GM12878 (cell line): ENCODE measurements around the gene C9orf40. TPM values are rescaled to one million over a fixed set of nuclear protein-coding genes. Genes with fewer than 3 reads are reported as not detected.

Experiments
- ATAC-seq: fragments of 200-7000 bp; cut with Tn5 transposase; 3 replicates; pipeline ENCODE4 v1.9.1; 2020; ENCODE audit warnings: mild to moderate bottlenecking, moderate library complexity
- BruUV-seq: library from RNA; stranded (reverse); fragments of 400-500 nt; replicated peaks from 2 replicates; lab custom pipeline; 2021; lab: Mats Ljungman, UMichigan
- CTCF ChIA-PET: fragments of 300-600 bp; sonication (Branson Sonifier 250); formaldehyde crosslinking; extraction: SDS; loops from one replicate; lab custom pipeline; 2021; ENCODE audit warnings: inconsistent platforms; lab: Yijun Ruan, JAX
- POLR2A ChIA-PET: fragments of 350-600 bp; formaldehyde crosslinking; extraction: SDS; loops from one replicate; lab custom pipeline; 2021; ENCODE audit warnings: inconsistent platforms; lab: Charles Lee
- RAD21 ChIA-PET: fragments of 300-600 bp; sonication (Branson Sonifier 250); formaldehyde crosslinking; loops from one replicate; lab custom pipeline; 2023; ENCODE audit warnings: antibody characterized with exemption; ENCODE audit not compliant: unreplicated experiment; lab: Charles Lee
- SMC1A ChIA-PET: fragments of 300-600 bp; sonication (Branson Sonifier 250); formaldehyde crosslinking; loops from one replicate; lab custom pipeline; 2023; ENCODE audit not compliant: unreplicated experiment, uncharacterized antibody; lab: Charles Lee
- DNase-seq: peaks from one replicate; pipeline ENCODE4 v3.0.0-alpha.2; 2011; ENCODE audit warnings: low read depth, low spot score
- FAIRE-seq: peaks from 3 replicates; lab custom pipeline; 2011; peaks lifted over from hg19 to GRCh38; lab: Jason Lieb, UNC
- H2AFZ ChIP-seq: 2 replicates; pipeline ENCODE4 v1.6.0; 2011; ENCODE audit warnings: low read depth, low read length, control low read depth; ENCODE audit not compliant: control insufficient read depth
- H3K27ac ChIP-seq: 2 replicates; pipeline ENCODE4 v1.5.1; 2011; ENCODE audit warnings: control low read depth; ENCODE audit not compliant: control insufficient read depth, insufficient read depth
- H3K27me3 ChIP-seq, 2 experiments: replicated peaks in 1 of 2; 2 replicates each; pipeline versions ENCODE4 v1.6.0 to v1.6.1; 2011; ENCODE audit warnings: low read length in 1 of 2; ENCODE audit not compliant: control insufficient read depth in 2 of 2, insufficient read depth in 2 of 2
- H3K36me3 ChIP-seq, 2 experiments: 2 replicates each; pipeline ENCODE4 v1.5.1; 2011; ENCODE audit warnings: low read length in 1 of 2; ENCODE audit not compliant: control insufficient read depth in 2 of 2, insufficient read depth in 2 of 2
- H3K4me1 ChIP-seq: 2 replicates; pipeline ENCODE4 v1.6.1; 2011; ENCODE audit warnings: mild to moderate bottlenecking, low read length, moderate library complexity, mixed read lengths; ENCODE audit not compliant: control insufficient read depth, insufficient read depth
- H3K4me2 ChIP-seq: 2 replicates; pipeline ENCODE4 v1.6.0; 2011; ENCODE audit warnings: control low read depth; ENCODE audit not compliant: control insufficient read depth, insufficient read depth
- H3K4me3 ChIP-seq: fragments of 200-600 bp; sonication (generic); 2 replicates; pipeline ENCODE4 v1.5.1; 2016
- H3K79me2 ChIP-seq: 2 replicates; pipeline ENCODE4 v1.6.0; 2011; ENCODE audit warnings: low read length; ENCODE audit not compliant: control insufficient read depth, insufficient read depth
- H3K9ac ChIP-seq: 2 replicates; pipeline ENCODE4 v1.8.0; 2011; ENCODE audit warnings: low read length, control low read depth, mixed read lengths; ENCODE audit not compliant: control insufficient read depth, insufficient read depth
- H3K9me3 ChIP-seq: replicated peaks from 3 replicates; pipeline ENCODE4 v1.5.1; 2011; ENCODE audit warnings: mild to moderate bottlenecking, low read length; ENCODE audit not compliant: control insufficient read depth, insufficient read depth
- H4K20me1 ChIP-seq: 2 replicates; pipeline ENCODE4 v1.6.0; 2011; ENCODE audit not compliant: control insufficient read depth, insufficient read depth
- BCL3 ChIP-seq: IDR thresholded peaks from 2 replicates; pipeline ENCODE4 v1.6.1; 2011; ENCODE audit warnings: borderline replicate concordance, low read depth, mild to moderate bottlenecking, moderate library complexity, low read length; ENCODE audit not compliant: insufficient read depth, poor library complexity, severe bottlenecking
- BCLAF1 ChIP-seq: fragments of 450-650 bp; IDR thresholded peaks from 2 replicates; pipeline ENCODE4 v1.6.1; 2017; ENCODE audit warnings: antibody characterized with exemption, mild to moderate bottlenecking, moderate library complexity
- CBFB ChIP-seq: IDR thresholded peaks from 2 replicates; pipeline ENCODE4 v1.6.1; 2016; ENCODE audit warnings: antibody characterized with exemption, low read depth
- CEBPB ChIP-seq, 2 experiments: fragments of 150-350 bp in 1 of 2; IDR thresholded peaks; 2 replicates each; pipeline ENCODE4 v1.6.1; 2012 to 2014; ENCODE audit warnings: low read depth in 2 of 2, low read length in 2 of 2, borderline replicate concordance in 1 of 2, inconsistent platforms in 1 of 2
- CREM ChIP-seq: IDR thresholded peaks from 2 replicates; pipeline ENCODE4 v1.6.1; 2014; ENCODE audit warnings: antibody characterized with exemption, low read depth
- KAT2A ChIP-seq: conservative IDR thresholded peaks from 2 replicates; pipeline ENCODE4 v1.6.1; 2011; ENCODE audit warnings: low read depth, low read length; ENCODE audit not compliant: control insufficient read depth
- POLR2AphosphoS5 ChIP-seq: IDR thresholded peaks from 2 replicates; pipeline ENCODE4 v1.6.1; 2011; ENCODE audit warnings: mild to moderate bottlenecking, low read length, inconsistent platforms
- RELA ChIP-seq: fragments of 450-650 bp; IDR thresholded peaks from 2 replicates; pipeline ENCODE4 v1.8.0; 2014; ENCODE audit warnings: borderline replicate concordance; ENCODE audit not compliant: partially characterized antibody
- RELB ChIP-seq: fragments of 450-650 bp; IDR thresholded peaks from 2 replicates; pipeline ENCODE4 v1.6.1; 2017; ENCODE audit warnings: low read depth, mild to moderate bottlenecking, moderate library complexity
- RUNX3 ChIP-seq: IDR thresholded peaks from 2 replicates; pipeline ENCODE4 v1.6.1; 2012; ENCODE audit warnings: low read length, inconsistent platforms
- SUZ12 ChIP-seq: fragments of 200-600 bp; sonication (generic); IDR thresholded peaks from one replicate; pipeline ENCODE4 v1.6.1; 2018; ENCODE audit warnings: antibody characterized with exemption, mild to moderate bottlenecking; ENCODE audit not compliant: unreplicated experiment
- ZNF217 ChIP-seq: fragments of 450-650 bp; IDR thresholded peaks from 2 replicates; pipeline ENCODE4 v1.6.1; 2017; ENCODE audit warnings: antibody characterized with exemption, mild to moderate bottlenecking
- WGBS: methylation state at CpG from one replicate; pipeline ENCODE4 v1.1.6; 2016; ENCODE audit warnings: low lambda C conversion rate; ENCODE audit not compliant: insufficient replicate concordance, insufficient coverage; ENCODE audit errors: missing lambda C conversion rate; 5-methylcytosine and 5-hydroxymethylcytosine counted together
- in situ Hi-C: fragments of 300-500 bp; cut with MboI; formaldehyde crosslinking; loops from 9 replicates; pipeline ENCODE4 v1.14.3; 2018; ENCODE audit warnings: mixed read lengths
- intact Hi-C: fragments of 100-400 bp; cut with micrococcal nuclease; formaldehyde crosslinking; loops from one replicate; pipeline ENCODE4 v1.14.2; 2022; ENCODE audit not compliant: unreplicated experiment
- polyA plus RNA-seq, 11 experiments: library from polyadenylated mRNA; depleted of rRNA in 4 of 11; unstranded in 6 of 11; stranded (reverse) in 5 of 11; fragments of >200 nt; fragmentation: Nextera tagmentation in 4 of 11; fragmentation: Illumina TruSeq in 1 of 11; extraction: Ambion mirVana in 4 of 11; extraction: Trizol in 1 of 11; gene quantifications; 1 replicate in 1 of 11; 2 replicates in 10 of 11; pipeline versions ENCODE4 v1.2.1 to v1.2.3, GENCODE V29; 2011 to 2016; ENCODE audit warnings: inconsistent platforms in 2 of 11, missing spikeins in 2 of 11, low read depth in 1 of 11
- total RNA-seq, 4 experiments: library from RNA; depleted of rRNA in 3 of 4; stranded (reverse); fragments of >200 nt in 3 of 4; fragmentation: Illumina TruSeq in 1 of 4; extraction: Trizol in 1 of 4; gene quantifications; 2 replicates each; pipeline versions ENCODE4 v1.2.1 to v1.2.3, GENCODE V29; 2013 to 2021

Gene C9orf40
- total and polyA plus RNA-seq, 10 of the 15 experiments (the other 5 are each of a cell fraction or from before 2014, with no cell fraction given) = 6.8 to 30.9 (median 11.5) TPM

- CTCF ChIA-PET = interaction anchor here (1.4 kb wide), 1 partner anchor 206 kb away, joined by 4 read pairs; no protein-coding TSS in a partner anchor
- peaks cover 0 to 3% of the 10 kb centered on the region in 2 experiments; a peak in 1 of 4 replicates for H3K36me3 ChIP-seq
- POLR2A ChIA-PET = no interaction called here
- H3K9ac ChIP-seq = no peak overlapping the region
- H3K4me2 ChIP-seq = no peak overlapping the region
- H3K4me3 ChIP-seq = no peak overlapping the region
- RAD21 ChIA-PET = no interaction called here
- H3K4me1 ChIP-seq = no peaks in the 10 kb centered on the region
- no peak overlapping the region for H2AFZ ChIP-seq
- BruUV-seq = no TSS peak
- SMC1A ChIA-PET = no interaction called here
- no peak for FAIRE-seq
- no peaks in the 10 kb centered on the region for H3K9me3 ChIP-seq
- in situ Hi-C loops = no loop called here
- no peak for ATAC-seq
- intact Hi-C loops = no loop called here
- no peaks in the 10 kb centered on the region for H3K27me3 ChIP-seq
- no peak overlapping the region for H3K27ac ChIP-seq
- no peak for DNase-seq
- TF ChIP-seq SUZ12 = no peak
- TF ChIP-seq CREM = no peak
- TF ChIP-seq CEBPB (IDR thresholded peaks at IDR 0.05; ENCODE audit: borderline replicate concordance in 1 of 2, low read depth in 2 of 2, low read length in 2 of 2) = no peak
- no peak for TF ChIP-seq BCL3
- no peak for TF ChIP-seq RELA
- TF ChIP-seq POLR2AphosphoS5 = no peak
- no peak for TF ChIP-seq RELB
- no peak for TF ChIP-seq RUNX3
- no peak for TF ChIP-seq KAT2A
- TF ChIP-seq CBFB = no peak
- TF ChIP-seq BCLAF1 = no peak
- no peak for TF ChIP-seq ZNF217
- TF ChIP-seq, all 136 proteins: peak for 0
- 100% methylated on average over 1 of the region's 1 CpG for WGBS
- Histone ChIP-seq H3K79me2 (no peaks in the 10 kb centered on the region), H4K20me1 (no peaks in the 10 kb centered on the region)
Measured at GRCh38 chr9:74983709-74984108, 31.0 kb upstream of the C9orf40 start.
